GM06990 (cell line): ENCODE results near the gene CACNA2D3.

Experiments used
- DNase-seq: peaks from one replicate; pipeline ENCODE4 v3.0.0-alpha.2; 2011; ENCODE audit not compliant: insufficient read length; ENCODE audit errors: extremely low read depth
- H3K27me3 ChIP-seq: replicated peaks from 2 replicates; pipeline ENCODE4 v1.6.0; 2011; ENCODE audit warnings: low read length; ENCODE audit not compliant: control insufficient read depth, insufficient read depth
- H3K36me3 ChIP-seq: 2 replicates; pipeline ENCODE4 v1.5.1; 2011; ENCODE audit warnings: low read length; ENCODE audit not compliant: control insufficient read depth, insufficient read depth
- H3K4me3 ChIP-seq: replicated peaks from 2 replicates; pipeline ENCODE4 v1.5.1; 2011; ENCODE audit warnings: low read depth, mild to moderate bottlenecking, control low read depth, low read length
- TF ChIP-seq, protein P1 (sequence below): IDR thresholded peaks from 2 replicates; pipeline ENCODE4 v1.5.1; 2011; ENCODE audit warnings: low read length, control low read depth, mild to moderate bottlenecking, inconsistent platforms; ENCODE audit not compliant: insufficient read depth, poor library complexity, severe bottlenecking

Gene CACNA2D3

GRCh38 chr3:55044486-55044885 lies 922.1 kb downstream of the CACNA2D3 start:
- Histone ChIP-seq H3K36me3 (no peaks in the 10 kb centered on the region), H3K4me3 (no peak overlapping the region), H3K27me3 (no peaks in the 10 kb centered on the region)
- no peak for DNase-seq
- TF ChIP-seq, protein P1, sequence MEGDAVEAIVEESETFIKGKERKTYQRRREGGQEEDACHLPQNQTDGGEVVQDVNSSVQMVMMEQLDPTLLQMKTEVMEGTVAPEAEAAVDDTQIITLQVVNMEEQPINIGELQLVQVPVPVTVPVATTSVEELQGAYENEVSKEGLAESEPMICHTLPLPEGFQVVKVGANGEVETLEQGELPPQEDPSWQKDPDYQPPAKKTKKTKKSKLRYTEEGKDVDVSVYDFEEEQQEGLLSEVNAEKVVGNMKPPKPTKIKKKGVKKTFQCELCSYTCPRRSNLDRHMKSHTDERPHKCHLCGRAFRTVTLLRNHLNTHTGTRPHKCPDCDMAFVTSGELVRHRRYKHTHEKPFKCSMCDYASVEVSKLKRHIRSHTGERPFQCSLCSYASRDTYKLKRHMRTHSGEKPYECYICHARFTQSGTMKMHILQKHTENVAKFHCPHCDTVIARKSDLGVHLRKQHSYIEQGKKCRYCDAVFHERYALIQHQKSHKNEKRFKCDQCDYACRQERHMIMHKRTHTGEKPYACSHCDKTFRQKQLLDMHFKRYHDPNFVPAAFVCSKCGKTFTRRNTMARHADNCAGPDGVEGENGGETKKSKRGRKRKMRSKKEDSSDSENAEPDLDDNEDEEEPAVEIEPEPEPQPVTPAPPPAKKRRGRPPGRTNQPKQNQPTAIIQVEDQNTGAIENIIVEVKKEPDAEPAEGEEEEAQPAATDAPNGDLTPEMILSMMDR, result no peak

DNA sequence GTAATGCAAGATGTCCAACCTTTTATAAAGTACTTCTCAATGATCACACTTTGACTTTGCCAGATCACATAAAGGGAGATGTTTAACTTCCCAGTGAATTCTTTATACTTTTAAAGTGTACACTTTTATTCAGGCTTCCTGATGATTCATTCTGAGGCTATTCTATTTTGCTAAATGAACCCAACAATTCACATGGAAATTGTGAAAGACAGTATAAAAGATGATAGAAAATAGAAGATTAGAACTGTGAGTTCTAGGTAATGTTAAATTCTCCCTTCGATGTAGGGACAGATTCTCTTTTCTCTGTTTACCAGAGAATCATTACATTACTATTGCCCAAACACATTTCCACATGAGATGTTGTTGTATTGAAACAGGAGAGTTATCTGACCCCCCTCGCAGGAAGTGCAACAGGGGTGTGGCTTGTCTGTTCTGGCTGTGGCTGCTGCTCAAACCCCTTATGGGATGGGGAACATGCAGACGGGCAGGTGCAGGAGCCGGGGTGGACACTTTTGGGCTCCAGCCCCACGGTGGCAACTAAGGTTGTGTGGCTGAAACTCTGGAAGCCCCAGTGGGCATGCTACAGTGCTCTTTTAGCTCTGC lies 936.8 kb downstream of the CACNA2D3 start:
- no peak for DNase-seq
- no peaks in the 10 kb centered on the region for H3K36me3 ChIP-seq
- no peak overlapping the region for H3K4me3 ChIP-seq
- H3K27me3 ChIP-seq, result no peaks in the 10 kb centered on the region; the same call in 1 of the 2 replicates
- TF ChIP-seq, protein P1, result no peak

- Histone ChIP-seq H3K27me3 (no peaks in the 10 kb centered on the region; the same call in 1 of the 2 replicates), H3K36me3 (no peaks in the 10 kb centered on the region), H3K4me3 (no peak overlapping the region)
- no peak for DNase-seq
- TF ChIP-seq, protein P1, result no peak
Observed at GRCh38 chr3:55060896-55061719, 938.8 kb downstream of the CACNA2D3 start.

GRCh38 chr3:55061720-55062034 lies 939.3 kb downstream of the CACNA2D3 start:
- no peak for DNase-seq
- TF ChIP-seq, protein P1, result no peak
- no peak overlapping the region for H3K4me3 ChIP-seq
- H3K27me3 ChIP-seq, result no peaks in the 10 kb centered on the region; the same call in 1 of the 2 replicates
- H3K36me3 ChIP-seq, result no peaks in the 10 kb centered on the region

- DNase-seq, result no peak
- TF ChIP-seq, protein P1, result no peak
- no peaks in the 10 kb centered on the region; the same call in 1 of the 2 replicates for H3K27me3 ChIP-seq
- H3K4me3 ChIP-seq, result no peak overlapping the region
- H3K36me3 ChIP-seq, result no peaks in the 10 kb centered on the region
Observed at GRCh38 chr3:55064164-55064563, 941.8 kb downstream of the CACNA2D3 start.
